Transverse colon (tissue), 4 donors: ENCODE data around the gene MORC3. TPM values are rescaled to one million over a fixed set of nuclear protein-coding genes. Genes with fewer than 3 reads are reported as not detected.
"Not testable (repeated sequence)": the region's sequence is repeated elsewhere in the genome, so short reads cannot be mapped to it uniquely, and the experiment has no call there.

Source experiments
- DNase-seq: peaks from one replicate; pipeline ENCODE4 v3.0.0-alpha.2; 2019
- H3K27ac ChIP-seq, 4 donors: fragments of 200-600 bp; sonication (generic); 2 replicates each; pipeline ENCODE4 v1.5.1; 2016 to 2018; ENCODE audit warnings: inconsistent platforms in 4 of 4
- H3K27me3 ChIP-seq: fragments of 200-600 bp; sonication (generic); 2 replicates; pipeline ENCODE4 v1.5.1; 2017; ENCODE audit warnings: inconsistent platforms
- H3K36me3 ChIP-seq, 4 donors: fragments of 200-600 bp; sonication (generic); 2 replicates each; pipeline ENCODE4 v1.5.1; 2017 to 2019; ENCODE audit warnings: inconsistent platforms in 4 of 4
- H3K4me1 ChIP-seq, 4 donors: fragments of 200-600 bp; sonication (generic); 2 replicates each; pipeline ENCODE4 v1.5.1; 2017 to 2020; ENCODE audit warnings: inconsistent platforms in 4 of 4
- H3K4me3 ChIP-seq, 4 donors: fragments of 200-600 bp; sonication (generic); 1 replicate in 1 of 4; 2 replicates in 3 of 4; pipeline versions ENCODE4 v1.5.1 to v1.6.1; 2017 to 2019; ENCODE audit warnings: inconsistent platforms in 4 of 4
- H3K9me3 ChIP-seq, 2 donors: fragments of 200-600 bp; sonication (generic); 2 replicates each; pipeline ENCODE4 v1.5.1; 2017 to 2019; ENCODE audit warnings: inconsistent platforms in 2 of 2
- CTCF ChIP-seq, 5 experiments: fragments of 200-600 bp in 3 of 5; fragments of 450-650 bp in 2 of 5; sonication (generic) in 3 of 5; IDR thresholded peaks; 1 replicate in 2 of 5; 2 replicates in 3 of 5; pipeline ENCODE4 v1.5.1; 2016 to 2017; ENCODE audit warnings: antibody characterized with exemption in 5 of 5, inconsistent platforms in 3 of 5, mild to moderate bottlenecking in 2 of 5, moderate library complexity in 1 of 5
- EP300 ChIP-seq: sonication (generic); formaldehyde crosslinking; IDR thresholded peaks from one replicate; pipeline ENCODE4 v1.6.1; 2017; ENCODE audit warnings: antibody characterized with exemption, low read depth
- POLR2A ChIP-seq: fragments of 450-650 bp; IDR thresholded peaks from one replicate; pipeline ENCODE4 v1.6.1; 2016; ENCODE audit warnings: antibody characterized with exemption, mild to moderate bottlenecking, moderate library complexity
- POLR2AphosphoS5 ChIP-seq, 3 donors: sonication (generic); formaldehyde crosslinking; IDR thresholded peaks; one replicate each; pipeline ENCODE4 v1.6.1; 2016; ENCODE audit warnings: antibody characterized with exemption in 3 of 3
- WGBS, 2 donors: methylation state at CpG; one replicate each; pipeline ENCODE4 v1.1.5; 2018; ENCODE audit warnings: low coverage in 1 of 2; 5-methylcytosine and 5-hydroxymethylcytosine counted together
- in situ Hi-C, 4 donors: fragments of 200-750 bp; cut with MboI; loops; one replicate each; pipeline versions ENCODE4 v1.15.0 to v1.15.1; 2017; ENCODE audit warnings: low sequenced_read_pairs in 3 of 4, low pct_ligation_motif_present in 1 of 4, low pct_unique_long_range_greater_than_20kb in 1 of 4
- intact Hi-C: fragments of 100-400 bp; cut with DNase I; formaldehyde crosslinking; loops from one replicate; pipeline ENCODE4 v1.15.1; 2023; ENCODE audit warnings: low total_unique reads
- total RNA-seq, 4 donors: library from RNA; depleted of rRNA; stranded (reverse); fragments of >200 nt; gene quantifications; one replicate each; pipeline ENCODE4 v1.1.0, GENCODE V29; 2016

Gene MORC3
- total RNA-seq, 4 donors from 2014 or later = 33.7 to 127 (median 56.8) TPM

DNA sequence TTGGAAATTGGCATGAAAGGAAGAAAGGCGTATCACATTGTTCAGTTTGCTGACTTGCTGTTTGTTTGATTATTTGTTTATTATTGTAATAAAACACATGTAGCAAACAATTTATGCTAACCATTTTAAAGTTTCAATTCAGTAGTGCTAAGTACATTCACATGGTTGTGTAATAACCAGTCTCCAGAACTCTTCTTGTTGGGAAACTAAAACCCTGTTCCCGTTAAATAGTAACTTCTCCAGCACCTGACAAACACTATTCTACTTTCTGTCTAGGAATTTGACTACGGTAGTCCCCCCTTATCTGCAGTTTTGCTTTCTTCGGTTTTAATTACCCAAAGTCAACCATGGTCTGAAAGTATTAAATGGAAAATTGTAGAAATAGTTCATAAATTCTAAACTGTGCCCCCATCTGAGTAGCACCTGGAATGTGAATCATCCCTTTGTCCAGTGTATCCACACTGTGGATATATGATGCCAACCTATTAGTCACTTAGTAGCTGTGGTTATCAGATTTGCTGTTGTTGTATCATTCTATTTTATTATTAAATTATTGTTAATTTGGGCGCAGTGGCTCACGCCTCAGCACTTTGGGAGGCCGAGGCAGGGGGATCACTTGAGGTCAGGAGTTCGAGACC is 5.5 kb downstream of the MORC3 start:
- Histone ChIP-seq H3K27me3 (no peaks in the 10 kb centered on the region), H3K36me3 (no peaks in the 10 kb centered on the region), H3K4me3 (no peak overlapping the region), H3K4me1 (peaks cover 18 to 76% (median 44%) of the 10 kb centered on the region in 4 donors), H3K9me3 (no peaks in the 10 kb centered on the region), H3K27ac (no peak overlapping the region)
- no peak for DNase-seq
- in situ Hi-C loops (loop anchor here in 2 of 4 donors (25.0 kb wide), 1 partner anchor 188 kb away; the partner anchor contains the start of gene CBR3 (in 2 of the 2)), intact Hi-C loops (loop anchor here (10.0 kb wide), 1 partner anchor 181 kb away; no protein-coding TSS in a partner anchor)
- WGBS, 2 donors = 87 to 90% methylated on average over 8 of the region's 8 CpGs
- TF ChIP-seq POLR2AphosphoS5 (IDR thresholded peaks at IDR 0.05) (no peak), EP300 (no peak), POLR2A (no peak), CTCF (IDR thresholded peaks at IDR 0.05) (no peak)

- no peaks in the 10 kb centered on the region for H3K27me3 ChIP-seq
- TF ChIP-seq CTCF (IDR thresholded peaks at IDR 0.05) = peak; percentile 68 to 81 (median 80)
- TF ChIP-seq POLR2AphosphoS5 (IDR thresholded peaks at IDR 0.05) = no peak
- intact Hi-C loops (no loop called here), in situ Hi-C loops (loop anchor here (5.0 to 25.0 kb wide), 3 partner anchors 184 to 194 kb away; partner anchors contain the start of gene CBR3 (in 2 of the 4))
- no peaks in the 10 kb centered on the region for H3K9me3 ChIP-seq
- H3K27ac ChIP-seq = peak overlapping the region in 2 of 4 donors; percentile 1 to 5
- peaks cover 0 to 13% (median 2%) of the 10 kb centered on the region in 4 donors for H3K36me3 ChIP-seq
- DNase-seq = peak; percentile 63
- H3K4me1 ChIP-seq = peaks cover 8 to 53% (median 16%) of the 10 kb centered on the region in 4 donors
- 39 to 57% methylated on average over 2 of the region's 2 CpGs for WGBS, 2 donors
- H3K4me3 ChIP-seq = no peak overlapping the region
Observed at GRCh38 chr21:36330904-36331303, 10.9 kb downstream of the MORC3 start.

- intact Hi-C loops (no loop called here), in situ Hi-C loops (loop anchor here in 3 of 4 donors (10.0 to 25.0 kb wide), 2 partner anchors 192 to 200 kb away; partner anchors contain the start of gene CBR3 (in 2 of the 3))
- TF ChIP-seq POLR2A = no peak
- no peak for TF ChIP-seq POLR2AphosphoS5 (IDR thresholded peaks at IDR 0.05)
- no peak for TF ChIP-seq CTCF (IDR thresholded peaks at IDR 0.05)
- no peak for TF ChIP-seq EP300
- Histone ChIP-seq H3K27me3 (no peaks in the 10 kb centered on the region), H3K9me3 (no peaks in the 10 kb centered on the region), H3K4me3 (no peak overlapping the region), H3K4me1 (peaks cover 0 to 13% (median 3%) of the 10 kb centered on the region in 4 donors), H3K36me3 (peaks cover 0 to 62% (median 24%) of the 10 kb centered on the region in 4 donors), H3K27ac (no peak overlapping the region)
- no peak for DNase-seq
- 90 to 94% methylated on average over 3 of the region's 3 CpGs for WGBS, 2 donors
Observed at GRCh38 chr21:36337099-36337509, 17.1 kb downstream of the MORC3 start.

- in situ Hi-C loops (loop anchor here in 3 of 4 donors (10.0 to 25.0 kb wide), 2 partner anchors 194 to 202 kb away; partner anchors contain the start of gene CBR3 (in 2 of the 3)), intact Hi-C loops (no loop called here)
- 90 to 97% methylated on average over 2 to 10 of the region's 10 CpGs for WGBS, 2 donors
- H3K4me3 ChIP-seq = no peak overlapping the region
- TF ChIP-seq EP300 (no peak), CTCF (IDR thresholded peaks at IDR 0.05) (no peak), POLR2A (no peak), POLR2AphosphoS5 (IDR thresholded peaks at IDR 0.05) (no peak)
- no peaks in the 10 kb centered on the region for H3K9me3 ChIP-seq
- no peak for DNase-seq
- H3K4me1 ChIP-seq = no peaks in the 10 kb centered on the region
- no peaks in the 10 kb centered on the region for H3K27me3 ChIP-seq
- H3K36me3 ChIP-seq = peaks cover 0 to 77% (median 33%) of the 10 kb centered on the region in 4 donors
- H3K27ac ChIP-seq = no peak overlapping the region
Observed at GRCh38 chr21:36338975-36339374, 19.0 kb downstream of the MORC3 start.

DNA sequence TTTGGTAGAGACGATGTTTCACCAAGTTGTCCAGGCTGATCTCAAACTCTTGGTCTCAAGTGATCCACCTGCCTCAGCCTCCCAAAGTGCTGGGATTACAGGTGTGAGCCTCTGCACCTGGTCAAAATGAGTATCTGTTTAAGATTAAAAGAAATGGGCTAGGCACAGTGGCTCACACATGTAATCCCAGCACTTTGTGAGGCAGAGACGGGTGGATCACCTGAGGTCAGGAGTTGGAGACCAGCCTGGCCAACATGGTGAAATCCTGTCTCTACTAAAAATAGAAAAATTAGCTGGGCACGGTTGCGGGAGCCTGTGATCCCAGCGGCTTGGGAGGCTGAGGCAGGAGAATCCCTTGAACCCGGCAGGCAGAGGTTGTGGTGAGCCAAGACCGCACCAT is 22.6 kb downstream of the MORC3 start:
- H3K27me3 ChIP-seq, DNase-seq, H3K9me3 ChIP-seq, intact Hi-C loops, H3K27ac ChIP-seq, H3K4me1 ChIP-seq, H3K4me3 ChIP-seq: not testable (repeated sequence)
- in situ Hi-C loops = loop anchor here in 2 of 4 donors (25.0 kb wide), 1 partner anchor 205 kb away; the partner anchor contains the start of gene CBR3 (in 2 of the 2)
- WGBS, 2 donors = 93 to 96% methylated on average over 6 to 7 of the region's 7 CpGs
- H3K36me3 ChIP-seq = peaks cover 0 to 93% (median 39%) of the 10 kb centered on the region in 4 donors
